Right forelimb (tissue), 1 donor: ENCODE measurements around the gene UBFD1.
"Not testable (repeated sequence)": the region's sequence is repeated elsewhere in the genome, so short reads cannot be mapped to it uniquely, and the experiment has no call there.

Experiments
- DNase-seq: peaks from one replicate; pipeline ENCODE4 v3.0.0-alpha.2; 2018

Gene UBFD1

GRCh38 chr16:23610905-23611304, 53.4 kb downstream of the UBFD1 start:
- not testable (repeated sequence) for DNase-seq

GRCh38 chr16:23611936-23612335, 54.4 kb downstream of the UBFD1 start:
- DNase-seq: no peak

GRCh38 chr16:23615805-23616204, 58.3 kb downstream of the UBFD1 start:
- no peak for DNase-seq
